Activated naive CD4-positive, alpha-beta T cell treated with anti-CD3 and anti-CD28 coated beads, Interleukin-2, amount 10 ng/mL, durations not matched to agents 7 days and 5 days (primary cell): ENCODE data around the gene DNAJC17.

ENCODE experiments used
- CTCF ChIA-PET: fragments of 350-600 bp; sonication (Branson Sonifier 250); formaldehyde crosslinking; loops from one replicate; lab custom pipeline; 2021; ENCODE audit warnings: antibody characterized with exemption; lab: Charles Lee
- DNase-seq: peaks from one replicate; pipeline ENCODE4 v3.0.0-alpha.2; 2020
- H3K27ac Mint-ChIP-seq: one replicate; pipeline ENCODE4 v1.8.0; 2021; ENCODE audit warnings: mild to moderate bottlenecking, moderate library complexity, mixed read lengths
- H3K27me3 Mint-ChIP-seq: one replicate; pipeline ENCODE4 v1.8.0; 2021; ENCODE audit warnings: mild to moderate bottlenecking, mixed read lengths
- H3K36me3 Mint-ChIP-seq: one replicate; pipeline ENCODE4 v1.8.0; 2021; ENCODE audit warnings: mixed read lengths
- H3K4me1 Mint-ChIP-seq: one replicate; pipeline ENCODE4 v1.8.0; 2021; ENCODE audit warnings: mixed read lengths
- H3K4me3 Mint-ChIP-seq: one replicate; pipeline ENCODE4 v1.8.0; 2021; ENCODE audit warnings: mild to moderate bottlenecking, moderate library complexity, mixed read lengths
- H3K9me3 Mint-ChIP-seq: one replicate; pipeline ENCODE4 v1.8.0; 2021; ENCODE audit warnings: mixed read lengths

DNAJC17 gene

DNA sequence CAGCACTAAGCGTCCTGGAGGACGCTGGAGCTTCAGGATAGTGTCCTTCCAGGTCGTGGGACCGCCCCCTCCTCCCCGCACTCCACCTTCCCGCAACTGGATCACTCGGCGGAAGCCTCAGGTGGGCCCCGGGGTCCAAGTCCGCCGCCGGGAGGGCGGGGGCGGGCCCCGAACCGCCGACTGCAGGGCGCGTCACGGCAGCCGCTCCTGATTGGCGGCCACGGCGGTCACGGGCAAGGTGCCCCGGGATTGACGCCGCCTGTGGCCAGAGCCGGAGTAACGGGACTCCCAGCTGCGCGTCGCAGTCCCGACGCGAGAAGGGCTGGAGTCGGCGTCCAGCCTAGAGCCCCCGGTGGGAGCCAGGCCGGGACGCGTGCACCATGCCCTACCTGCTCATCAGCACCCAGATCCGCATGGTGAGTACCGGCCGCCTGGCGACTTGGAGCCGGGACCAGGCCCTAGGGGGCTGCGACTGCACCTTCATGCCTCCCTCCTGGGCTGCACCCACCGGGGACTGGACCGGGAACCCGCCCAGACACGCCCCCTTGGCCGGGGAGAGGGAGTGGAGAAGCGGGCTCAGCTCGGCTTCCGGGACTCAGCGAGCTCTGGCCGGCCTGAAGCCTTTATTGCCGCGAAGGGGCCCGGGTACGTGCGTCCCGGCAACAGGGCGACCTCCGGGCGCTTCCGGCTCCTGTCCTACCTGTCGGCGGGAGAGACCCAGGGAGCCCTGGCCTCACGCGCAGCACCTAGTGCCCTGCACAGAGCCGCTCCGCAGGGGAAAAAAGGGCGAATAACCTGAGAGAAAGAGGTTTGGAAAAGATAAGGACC, 43.3 kb downstream of the DNAJC17 start, which contains the start of gene GCHFR:
TSS of gene GCHFR (plus strand) at position 268 of the 828 bp plus-strand sequence. CDS start at position 381, 113 bp downstream.
- H3K9me3 Mint-ChIP-seq, result no peaks in the 10 kb centered on the region
- peaks cover 42% of the 10 kb centered on the region for H3K4me1 Mint-ChIP-seq
- H3K4me3 Mint-ChIP-seq, result peak within 1 kb of the TSS; percentile 74
- H3K36me3 Mint-ChIP-seq, result peaks cover 8% of the 10 kb centered on the region
- peak; percentile 83 for DNase-seq
- peaks cover 19% of the 10 kb centered on the region for H3K27me3 Mint-ChIP-seq
- CTCF ChIA-PET, result interaction anchor here (1.4 to 1.6 kb wide), 2 partner anchors 19 to 128 kb away, joined by 3 to 7 read pairs; no protein-coding TSS in a partner anchor
- peak within 1 kb of the TSS; percentile 92 for H3K27ac Mint-ChIP-seq

DNA sequence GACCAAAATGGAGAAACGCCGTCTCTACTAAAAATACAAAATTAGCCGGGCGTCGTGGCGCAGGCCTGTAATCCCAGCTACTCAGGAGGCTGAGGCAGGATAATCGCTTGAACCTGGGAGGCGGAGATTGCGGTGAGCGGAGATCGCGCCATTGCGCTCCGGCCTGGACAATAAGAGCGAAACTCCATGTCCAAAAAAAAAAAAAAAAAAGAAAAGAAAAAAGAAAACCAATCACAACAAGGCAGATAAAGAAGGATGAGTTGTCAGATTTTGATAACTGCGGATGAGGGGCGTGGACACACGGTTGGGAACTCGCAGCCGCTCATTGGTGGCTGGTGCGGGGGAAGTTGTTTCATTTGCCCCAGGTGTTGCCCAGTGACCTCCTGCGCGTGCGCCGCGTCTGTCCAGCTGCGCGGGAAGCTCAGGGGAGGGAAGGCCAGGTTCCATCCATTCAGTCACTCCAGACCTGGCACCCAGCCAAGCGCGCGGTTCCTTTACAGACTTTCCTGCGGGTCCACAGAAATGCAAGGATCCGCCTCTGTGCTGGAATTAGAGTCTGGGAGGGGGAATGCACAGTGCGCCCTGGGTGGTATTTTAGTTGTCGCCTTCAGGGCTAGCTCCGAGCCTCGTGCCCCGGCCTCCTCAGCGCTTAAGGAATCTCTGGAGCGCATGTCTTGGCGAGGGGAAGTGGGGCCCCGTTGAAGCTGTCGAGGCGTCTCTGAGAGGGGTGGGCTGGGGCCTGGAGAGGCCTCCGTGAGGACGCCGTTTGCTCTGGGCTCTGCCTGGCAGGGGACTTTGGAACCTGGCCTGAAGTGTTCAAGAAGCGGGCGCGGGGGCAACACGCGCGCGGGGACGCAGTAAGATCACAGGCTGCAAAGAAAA, 44.1 kb downstream of the DNAJC17 start:
- Mint-ChIP-seq H3K4me3 (peak overlapping the region; percentile 74), H3K9me3 (no peaks in the 10 kb centered on the region), H3K27me3 (peaks cover 19% of the 10 kb centered on the region), H3K27ac (peak overlapping the region; percentile 92), H3K36me3 (peaks cover 2% of the 10 kb centered on the region), H3K4me1 (peaks cover 34% of the 10 kb centered on the region)
- peak; percentile 65 for DNase-seq
- CTCF ChIA-PET, result interaction anchor here (1.4 to 1.6 kb wide), 2 partner anchors 19 to 129 kb away, joined by 3 to 7 read pairs; no protein-coding TSS in a partner anchor

DNA sequence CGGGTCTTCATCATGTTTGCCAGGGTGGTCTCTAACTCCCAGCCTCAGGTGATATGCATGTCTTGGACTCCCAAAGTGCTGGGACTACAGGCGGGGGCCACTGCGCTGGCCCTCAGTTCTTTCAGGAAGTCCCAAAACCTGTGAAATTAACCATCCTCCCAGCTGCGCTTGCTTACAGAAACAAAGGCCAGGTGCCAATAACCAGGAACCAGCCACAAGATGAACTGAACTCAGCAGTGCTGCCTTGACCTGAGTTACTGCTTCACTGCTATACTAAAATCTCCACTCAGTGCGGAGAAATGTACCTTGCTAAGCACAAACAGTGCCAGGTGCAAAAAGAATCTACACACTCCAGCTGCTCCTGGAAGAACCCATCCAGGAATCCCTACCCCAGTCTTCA, 47.3 kb downstream of the DNAJC17 start:
- Mint-ChIP-seq H3K4me1 (peaks cover 32% of the 10 kb centered on the region), H3K4me3 (no peak overlapping the region), H3K27ac (peak overlapping the region; percentile 46), H3K27me3 (peaks cover 19% of the 10 kb centered on the region), H3K9me3 (no peaks in the 10 kb centered on the region), H3K36me3 (no peaks in the 10 kb centered on the region)
- DNase-seq, result no peak
- CTCF ChIA-PET, result interaction anchor here (1.3 kb wide), 1 partner anchor 22 kb away, joined by 3 read pairs; no protein-coding TSS in a partner anchor

DNA sequence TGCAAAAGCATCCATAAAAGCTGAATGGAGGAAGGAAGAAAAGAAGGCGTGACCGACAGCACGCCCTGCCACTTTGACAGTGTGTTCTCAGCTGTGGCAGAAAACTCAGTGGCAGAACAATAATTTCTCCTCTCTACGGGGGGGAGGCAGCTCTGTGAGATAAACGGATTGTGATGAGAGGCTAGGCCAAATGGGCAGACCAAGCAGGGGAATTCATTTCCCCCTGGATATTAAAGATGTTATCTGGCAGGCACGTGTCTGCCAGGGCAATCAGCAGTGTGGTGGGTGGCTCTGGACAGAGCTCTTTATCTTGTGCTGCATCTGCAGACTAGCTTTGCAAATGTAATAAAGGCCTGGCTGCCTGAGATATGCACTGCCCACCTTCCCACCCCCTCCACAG, 50.3 kb downstream of the DNAJC17 start:
- no peak for DNase-seq
- peak overlapping the region; percentile 60 for H3K27ac Mint-ChIP-seq
- CTCF ChIA-PET, result interaction anchor here (1.6 kb wide), 1 partner anchor 142 kb away, joined by 3 read pairs; no protein-coding TSS in a partner anchor
- peaks cover 13% of the 10 kb centered on the region for H3K36me3 Mint-ChIP-seq
- H3K4me3 Mint-ChIP-seq, result peak overlapping the region; percentile 41
- peaks cover 36% of the 10 kb centered on the region for H3K4me1 Mint-ChIP-seq
- peaks cover 10% of the 10 kb centered on the region for H3K27me3 Mint-ChIP-seq
- H3K9me3 Mint-ChIP-seq, result no peaks in the 10 kb centered on the region

DNA sequence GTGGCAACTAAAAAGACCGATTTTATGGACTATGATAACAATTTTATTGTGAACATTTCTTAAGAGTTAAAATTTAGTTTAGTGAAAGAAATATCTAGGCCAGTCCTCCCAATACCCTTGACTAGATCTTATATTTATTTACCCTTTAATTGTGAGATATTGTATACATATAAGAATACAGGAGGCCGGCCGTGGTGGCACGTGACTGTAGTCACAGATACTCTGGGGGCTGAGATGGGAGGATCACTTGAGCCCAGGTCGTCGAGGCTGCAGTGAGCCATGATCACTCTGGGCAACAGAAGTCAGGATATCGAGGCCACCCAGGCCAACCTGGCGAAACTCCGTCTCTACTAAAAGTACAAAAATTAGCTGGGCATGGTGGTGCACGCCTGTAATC, 51.5 kb downstream of the DNAJC17 start:
- H3K36me3 Mint-ChIP-seq, result peaks cover 23% of the 10 kb centered on the region
- H3K4me1 Mint-ChIP-seq, result peaks cover 45% of the 10 kb centered on the region
- H3K4me3 Mint-ChIP-seq, result peak overlapping the region; percentile 89
- DNase-seq, result no peak
- H3K27me3 Mint-ChIP-seq, result peaks cover 10% of the 10 kb centered on the region
- peak overlapping the region; percentile 98 for H3K27ac Mint-ChIP-seq
- CTCF ChIA-PET, result no interaction called here
- H3K9me3 Mint-ChIP-seq, result no peaks in the 10 kb centered on the region

DNA sequence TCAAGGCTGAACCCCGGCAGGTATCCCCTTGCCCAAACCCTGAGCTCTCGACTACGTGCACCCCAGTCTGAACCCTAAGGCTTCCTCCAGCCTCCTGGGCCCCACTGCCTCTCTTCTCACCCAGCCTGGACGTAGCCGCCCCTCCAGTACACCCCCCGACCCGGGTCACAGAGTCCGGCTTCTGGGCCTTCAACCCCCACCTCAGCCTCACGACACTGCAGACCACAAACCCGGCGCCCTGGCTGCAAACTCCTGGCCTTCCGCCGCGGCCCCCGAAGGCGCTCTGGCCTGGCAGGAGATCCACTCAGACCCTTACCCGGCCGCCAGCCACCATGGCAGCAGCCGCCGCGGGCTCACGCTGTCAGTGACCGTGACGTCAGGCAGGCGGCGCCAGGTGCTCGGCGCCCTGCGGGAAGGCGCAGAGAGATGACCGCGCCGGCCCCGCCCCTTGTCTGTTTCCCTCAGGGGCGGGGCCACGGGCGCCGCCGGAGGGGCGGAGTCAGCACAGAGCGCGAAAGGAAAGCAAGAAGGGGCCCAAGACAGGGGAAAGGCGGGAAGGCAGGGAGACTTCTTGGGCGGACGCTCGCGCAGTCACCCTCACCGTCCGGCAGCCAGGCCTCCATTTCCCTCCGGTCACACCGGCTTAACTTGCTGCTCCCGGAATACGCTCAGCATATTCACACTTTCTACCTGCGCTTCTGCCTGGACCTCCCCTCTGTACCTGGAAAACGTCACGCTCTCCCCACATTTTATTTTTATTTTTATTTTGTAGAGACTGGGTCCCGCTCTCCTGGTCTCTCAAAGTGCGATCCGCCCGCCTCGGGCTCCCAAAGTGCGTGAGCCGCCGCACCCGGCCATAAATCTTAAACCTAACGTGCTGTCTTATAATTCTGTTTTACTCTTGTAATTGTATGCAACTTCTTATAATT, 52.1 kb downstream of the DNAJC17 start, which contains the start of gene RMDN3:
TSS of gene RMDN3 (minus strand) at position 372 of the 929 bp plus-strand sequence. CDS start 471 bp downstream, outside the sequence.
- H3K9me3 Mint-ChIP-seq, result no peaks in the 10 kb centered on the region
- H3K27ac Mint-ChIP-seq, result peak within 1 kb of the TSS; percentile 98
- peak within 1 kb of the TSS; percentile 89 for H3K4me3 Mint-ChIP-seq
- CTCF ChIA-PET, result no interaction called here
- peaks cover 24% of the 10 kb centered on the region for H3K36me3 Mint-ChIP-seq
- peaks cover 4% of the 10 kb centered on the region for H3K27me3 Mint-ChIP-seq
- H3K4me1 Mint-ChIP-seq, result peaks cover 48% of the 10 kb centered on the region
- DNase-seq, result peak; percentile 94

DNA sequence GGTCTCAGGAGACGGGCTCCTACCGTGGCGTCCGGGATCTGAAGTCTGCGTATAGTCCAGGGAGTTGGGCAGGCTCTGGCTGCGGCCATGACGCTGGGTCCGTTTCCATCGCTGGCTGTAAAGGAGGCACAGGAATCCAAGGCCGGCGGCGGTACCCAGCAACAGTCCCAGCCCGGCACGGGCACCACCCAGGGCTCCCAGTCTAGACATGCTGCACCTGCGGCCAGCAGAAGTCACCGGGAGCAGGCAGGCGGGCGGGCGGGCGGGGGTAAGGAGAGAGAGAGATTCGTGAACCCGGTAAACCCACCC, 52.7 kb downstream of the DNAJC17 start:
- H3K4me3 Mint-ChIP-seq, result peak overlapping the region; percentile 89
- H3K4me1 Mint-ChIP-seq, result peaks cover 48% of the 10 kb centered on the region
- H3K27me3 Mint-ChIP-seq, result no peaks in the 10 kb centered on the region
- H3K36me3 Mint-ChIP-seq, result peaks cover 27% of the 10 kb centered on the region
- peak overlapping the region; percentile 98 for H3K27ac Mint-ChIP-seq
- DNase-seq, result peak; percentile 48
- H3K9me3 Mint-ChIP-seq, result no peaks in the 10 kb centered on the region
- CTCF ChIA-PET, result no interaction called here

DNA sequence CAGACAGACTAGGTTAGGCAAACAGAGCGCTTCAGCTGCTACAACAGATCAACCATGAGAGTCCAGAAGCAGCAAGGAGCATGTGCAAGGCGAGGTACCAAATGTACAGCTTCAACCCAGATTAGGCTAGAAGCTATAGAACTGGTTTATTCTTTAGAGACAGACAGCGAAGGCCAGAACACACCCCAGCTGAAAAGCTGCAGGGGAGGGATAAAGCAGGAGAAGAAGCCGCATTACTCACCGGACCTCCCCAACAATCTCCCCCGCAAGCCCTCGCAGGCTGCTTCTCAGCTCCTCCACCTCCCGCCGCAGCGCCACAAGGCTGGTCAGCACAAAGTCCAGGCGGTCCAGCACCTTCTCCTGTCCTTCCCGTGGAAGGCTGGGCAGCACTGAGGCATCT, 55.5 kb downstream of the DNAJC17 start:
- H3K36me3 Mint-ChIP-seq, result peaks cover 39% of the 10 kb centered on the region
- DNase-seq, result no peak
- H3K27me3 Mint-ChIP-seq, result no peaks in the 10 kb centered on the region
- CTCF ChIA-PET, result interaction anchor here (1.1 kb wide), 1 partner anchor 12 kb away, joined by 3 read pairs; no protein-coding TSS in a partner anchor
- peaks cover 46% of the 10 kb centered on the region for H3K4me1 Mint-ChIP-seq
- H3K4me3 Mint-ChIP-seq, result no peak overlapping the region
- H3K27ac Mint-ChIP-seq, result no peak overlapping the region
- no peaks in the 10 kb centered on the region for H3K9me3 Mint-ChIP-seq

DNA sequence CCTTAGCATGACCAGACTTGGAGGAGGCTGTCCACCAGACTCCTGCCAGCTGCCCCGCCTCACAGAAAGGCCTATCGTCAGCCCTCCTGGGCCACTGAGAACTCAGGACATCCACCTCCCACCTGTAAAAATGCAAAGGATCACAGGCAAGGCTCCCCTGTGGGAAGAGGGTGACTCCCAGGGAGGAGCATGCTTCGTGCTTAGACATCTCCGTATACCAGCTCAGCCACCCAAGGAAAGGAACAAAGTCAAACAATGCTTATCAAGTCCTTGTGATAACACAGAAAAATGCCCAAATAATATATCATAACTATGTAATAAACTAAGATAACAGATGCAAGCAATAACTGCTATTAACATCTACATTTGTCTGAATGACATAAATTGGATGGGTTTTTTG, 56.4 kb downstream of the DNAJC17 start:
- Mint-ChIP-seq H3K36me3 (peaks cover 42% of the 10 kb centered on the region), H3K27ac (no peak overlapping the region), H3K27me3 (no peaks in the 10 kb centered on the region), H3K9me3 (no peaks in the 10 kb centered on the region), H3K4me1 (peaks cover 46% of the 10 kb centered on the region), H3K4me3 (no peak overlapping the region)
- no peak for DNase-seq
- CTCF ChIA-PET, result no interaction called here

DNA sequence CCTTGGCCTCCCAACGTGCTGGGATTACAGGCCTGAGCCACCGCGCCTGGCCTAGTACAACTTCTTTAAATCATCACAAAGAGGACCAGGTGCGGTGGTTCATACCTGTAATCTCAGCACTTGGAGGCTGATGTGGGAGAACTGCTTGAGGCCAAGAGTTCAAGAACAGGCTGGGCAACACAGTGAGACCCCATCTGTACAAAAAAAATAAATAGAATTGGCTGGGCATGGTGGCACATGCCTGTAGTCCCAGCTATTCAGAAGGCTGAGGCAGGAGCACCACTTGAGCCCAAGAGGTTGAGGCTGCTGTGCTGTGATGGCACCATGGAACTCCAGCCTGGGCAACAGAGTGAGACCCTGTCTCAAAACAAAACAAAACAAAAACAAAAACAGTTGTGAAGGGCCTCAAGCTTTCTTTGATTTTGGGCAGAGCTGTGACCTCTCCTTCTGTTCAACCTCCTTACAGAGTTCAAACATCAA, 58.1 kb downstream of the DNAJC17 start:
- Mint-ChIP-seq H3K4me3 (no peak overlapping the region), H3K36me3 (peaks cover 50% of the 10 kb centered on the region), H3K27ac (no peak overlapping the region), H3K9me3 (no peaks in the 10 kb centered on the region), H3K27me3 (no peaks in the 10 kb centered on the region), H3K4me1 (peaks cover 50% of the 10 kb centered on the region)
- CTCF ChIA-PET, result interaction anchor here (0.6 kb wide), 1 partner anchor 696 kb away, joined by 3 read pairs; no protein-coding TSS in a partner anchor
- no peak for DNase-seq

DNA sequence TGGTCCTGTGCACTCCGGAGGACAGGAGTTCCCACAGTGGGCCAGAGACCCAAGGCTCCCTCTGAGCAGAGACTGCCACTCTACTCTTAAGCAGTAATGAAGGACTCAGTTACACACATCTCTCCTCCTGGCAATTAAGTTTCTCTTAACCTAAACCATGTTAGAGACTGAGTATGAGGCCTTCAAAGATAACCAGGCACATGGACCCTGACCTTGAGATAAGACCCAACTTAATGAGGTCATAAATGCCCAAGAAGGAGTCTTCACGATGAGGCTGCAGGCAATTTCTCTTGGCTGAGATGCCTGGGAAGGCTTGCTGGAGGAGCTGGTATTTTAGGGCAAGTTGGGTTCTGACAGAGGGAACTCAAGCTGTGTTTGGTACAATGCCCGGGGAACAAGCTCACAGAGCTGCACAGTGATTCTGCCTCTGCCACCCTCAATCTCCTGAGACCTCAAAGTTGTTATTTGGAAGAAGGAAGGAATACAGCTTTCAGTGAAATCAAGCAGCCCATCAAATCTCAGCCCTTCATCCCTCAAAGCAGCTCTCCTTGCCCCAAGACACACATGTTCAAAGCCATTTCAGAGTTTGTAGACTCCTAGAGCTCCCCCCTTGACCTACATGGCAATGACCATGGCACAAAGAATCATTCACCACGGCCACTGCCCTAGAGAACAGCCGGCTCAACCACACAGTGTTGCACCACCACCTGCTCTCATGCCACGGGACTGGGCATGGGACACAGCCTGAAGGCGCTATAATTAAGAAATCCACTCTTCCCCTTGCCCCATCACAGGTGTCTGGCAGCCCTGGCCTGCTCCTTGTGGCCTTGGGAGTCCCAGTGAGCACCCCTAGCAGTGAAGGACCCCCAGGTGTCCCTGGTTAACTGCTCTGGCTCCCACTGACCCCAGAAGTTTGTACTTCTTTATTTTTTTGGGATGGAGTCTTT, 59.3 kb downstream of the DNAJC17 start:
- H3K4me3 Mint-ChIP-seq, result no peak overlapping the region
- H3K36me3 Mint-ChIP-seq, result peaks cover 51% of the 10 kb centered on the region
- H3K9me3 Mint-ChIP-seq, result no peaks in the 10 kb centered on the region
- CTCF ChIA-PET, result interaction anchor here (1.4 to 1.5 kb wide), 2 partner anchors 35 to 68 kb away, joined by 3 to 6 read pairs; no protein-coding TSS in a partner anchor
- no peak overlapping the region for H3K27ac Mint-ChIP-seq
- peaks cover 51% of the 10 kb centered on the region for H3K4me1 Mint-ChIP-seq
- DNase-seq, result peak; percentile 19
- H3K27me3 Mint-ChIP-seq, result no peaks in the 10 kb centered on the region

DNA sequence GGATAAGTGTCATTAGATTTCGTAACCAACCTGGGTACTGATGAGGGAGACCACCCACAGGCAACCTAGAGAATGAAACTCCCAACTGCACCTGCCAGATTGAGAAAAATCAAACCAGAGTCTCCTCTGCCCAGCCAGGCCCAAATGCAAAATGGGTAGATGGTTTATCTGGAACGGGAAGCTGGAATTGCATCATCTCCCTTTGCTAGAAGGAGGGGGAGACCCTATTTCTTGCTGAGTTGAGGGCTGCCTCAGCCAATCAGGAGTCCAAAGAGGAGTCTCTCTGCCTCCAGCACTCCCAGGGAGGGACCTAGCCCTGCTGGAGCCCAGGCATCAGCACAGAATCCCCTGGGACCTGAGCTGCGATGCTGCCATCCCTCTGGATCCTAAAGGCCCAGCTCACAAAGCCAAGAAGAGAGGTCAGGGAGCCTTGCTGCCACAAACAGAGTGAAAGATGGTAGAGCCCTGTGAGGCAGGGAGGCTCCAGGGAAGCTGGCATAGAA, 60.3 kb downstream of the DNAJC17 start:
- peak overlapping the region; percentile 52 for H3K27ac Mint-ChIP-seq
- CTCF ChIA-PET, result interaction anchor here (0.5 to 1.5 kb wide), 3 partner anchors 36 to 67 kb away, joined by 3 to 6 read pairs (median 3); no protein-coding TSS in a partner anchor
- DNase-seq, result peak; percentile 19
- no peak overlapping the region for H3K4me3 Mint-ChIP-seq
- no peaks in the 10 kb centered on the region for H3K9me3 Mint-ChIP-seq
- H3K36me3 Mint-ChIP-seq, result peaks cover 49% of the 10 kb centered on the region
- H3K4me1 Mint-ChIP-seq, result peaks cover 50% of the 10 kb centered on the region
- H3K27me3 Mint-ChIP-seq, result no peaks in the 10 kb centered on the region
